C1 segment of cervical spinal cord (tissue), 14 donors: ENCODE data around the gene FRAS1.
"Not testable (repeated sequence)": the region's sequence is repeated elsewhere in the genome, so short reads cannot be mapped to it uniquely, and the experiment has no call there.

Source experiments
- DNase-seq, 14 donors: peaks; one replicate each; lab custom pipeline; 2025; lab: John Stamatoyannopoulos, UW

FRAS1 gene

GRCh38 chr4:78323439-78323838, 266.3 kb downstream of the FRAS1 start:
- DNase-seq, result no peak

DNA sequence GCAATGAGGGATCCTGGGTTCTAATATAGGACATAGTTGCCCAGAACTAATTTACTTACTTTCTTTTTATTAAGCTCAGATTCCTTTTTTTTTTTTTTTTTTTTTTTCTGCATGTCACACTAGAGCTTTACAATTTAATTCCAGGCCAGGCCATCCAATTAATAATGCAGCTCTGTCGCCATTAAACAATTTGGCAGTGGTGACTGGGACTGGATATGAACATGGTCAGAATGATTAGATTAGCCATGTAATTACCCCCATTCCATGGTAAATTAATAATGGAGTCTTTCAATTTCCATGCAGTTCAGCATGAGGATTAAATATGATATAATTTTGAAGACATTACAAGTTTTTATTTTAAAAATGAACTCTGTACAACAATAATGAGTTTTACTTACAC, 267.5 kb downstream of the FRAS1 start:
- no peak for DNase-seq

- no peak for DNase-seq
These were observed 268.4 kb downstream of the FRAS1 start for GRCh38 chr4:78325271-78326157.

DNA sequence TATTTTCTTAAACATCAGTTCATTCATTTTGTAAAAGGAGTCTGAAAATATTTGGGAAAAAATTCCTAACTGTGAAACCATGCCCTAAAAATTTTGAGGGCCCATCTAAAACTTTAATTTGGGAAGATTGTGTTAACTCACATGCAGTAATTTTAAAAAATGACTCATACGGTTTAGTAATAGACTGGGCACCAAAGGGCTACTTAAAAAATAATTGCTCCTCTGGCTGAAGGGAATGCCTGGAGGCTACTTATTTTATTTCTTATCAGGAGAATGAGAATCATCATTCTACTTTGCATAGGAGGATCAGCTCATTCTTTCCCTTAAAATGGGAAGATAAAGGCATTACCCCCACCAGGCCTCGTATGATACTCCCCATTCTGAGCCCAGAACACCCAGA, 271.5 kb downstream of the FRAS1 start:
- DNase-seq, result not testable (repeated sequence)

DNA sequence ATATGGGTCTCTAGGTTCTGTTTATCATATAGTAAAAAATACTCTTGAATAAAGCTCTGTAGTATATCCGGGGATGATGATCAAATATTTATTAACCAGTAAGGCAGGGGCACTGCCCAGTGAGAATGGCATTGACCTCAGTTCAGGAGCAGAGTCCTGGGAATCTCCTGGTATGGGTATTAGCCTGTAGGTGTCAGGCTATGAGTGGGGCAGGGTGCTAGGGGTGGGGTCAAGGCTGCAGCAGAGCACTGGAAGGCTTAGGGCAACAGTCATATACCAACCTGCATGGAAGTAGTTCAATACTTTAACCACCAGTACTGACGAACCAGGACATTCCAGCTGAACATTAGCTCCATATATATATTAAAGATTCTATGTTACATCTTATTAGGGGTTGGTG, 274.1 kb downstream of the FRAS1 start:
- no peak for DNase-seq

DNA sequence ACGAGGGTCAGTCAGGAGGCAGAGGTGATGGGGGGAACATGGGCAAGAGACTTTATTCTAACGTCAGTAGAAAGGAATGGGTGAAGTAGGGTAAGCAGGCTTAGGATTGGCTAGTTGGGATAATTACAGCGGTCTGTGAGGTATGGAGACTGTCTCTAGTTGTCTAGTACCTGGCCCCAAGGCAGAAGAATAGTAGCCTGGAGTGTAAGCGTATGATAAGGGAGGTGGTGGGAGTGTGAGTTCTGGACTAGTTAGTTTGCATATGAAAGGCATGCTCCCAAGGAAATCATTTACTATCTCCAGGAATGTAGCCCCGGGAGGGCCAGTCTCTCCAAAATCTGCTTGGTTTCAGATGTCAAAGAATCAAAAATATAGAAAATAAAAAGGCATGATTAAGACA, 274.8 kb downstream of the FRAS1 start:
- DNase-seq, result no peak

DNA sequence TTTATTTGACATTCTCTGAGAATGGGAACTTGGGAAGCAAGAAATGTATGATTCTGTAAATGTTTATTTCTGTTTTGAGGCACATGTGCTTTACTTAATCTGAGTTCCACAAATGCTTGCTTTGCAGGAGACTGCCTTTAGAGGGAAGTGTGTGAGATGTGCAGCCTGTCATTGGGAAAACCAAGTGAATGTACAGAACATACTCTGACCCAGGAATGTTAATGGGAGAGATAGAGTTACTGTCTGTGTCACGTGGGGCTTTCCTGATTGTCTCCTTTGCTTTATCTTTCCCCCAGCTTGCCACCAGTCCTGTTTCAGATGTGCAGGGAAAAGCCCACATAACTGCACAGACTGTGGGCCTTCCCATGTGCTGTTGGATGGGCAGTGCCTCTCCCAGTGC, 275.9 kb downstream of the FRAS1 start:
- no peak for DNase-seq

GRCh38 chr4:78336093-78336943, 279.2 kb downstream of the FRAS1 start:
- DNase-seq, result no peak

DNA sequence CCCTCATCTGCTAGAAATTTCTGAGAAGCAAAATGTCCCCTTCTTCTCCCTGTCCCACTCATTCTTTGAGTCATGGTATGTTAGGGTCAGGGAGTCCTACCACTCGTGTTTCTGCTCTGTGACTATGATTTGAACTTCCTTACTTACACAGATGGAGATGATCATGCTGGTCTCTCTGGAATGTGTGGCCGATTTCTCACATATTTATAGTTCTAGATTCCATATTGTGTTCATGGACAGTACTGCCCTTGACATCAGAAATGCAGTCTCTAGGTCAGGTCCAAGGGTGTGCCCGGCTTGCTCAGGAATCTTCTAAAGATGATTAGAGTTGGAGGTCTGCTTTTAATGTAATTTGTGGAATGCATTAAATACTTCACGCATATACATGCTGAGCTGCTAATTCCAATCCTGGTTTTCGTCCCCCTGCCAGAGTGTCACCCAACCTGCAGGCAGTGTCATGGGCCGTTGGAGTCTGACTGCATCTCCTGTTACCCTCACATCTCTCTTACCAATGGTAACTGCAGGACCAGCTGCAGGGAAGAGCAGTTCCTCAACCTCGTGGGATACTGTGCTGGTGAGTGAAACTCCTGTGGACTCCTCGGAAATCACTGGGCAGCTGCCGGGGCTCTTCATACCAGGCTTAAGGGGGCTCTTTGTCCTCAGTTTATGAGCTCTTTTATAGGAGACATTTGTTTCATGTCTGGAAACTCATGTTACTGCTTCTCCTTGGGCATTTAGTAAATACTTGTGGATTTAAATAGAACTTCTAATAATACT, 280.3 kb downstream of the FRAS1 start:
- no peak for DNase-seq

DNA sequence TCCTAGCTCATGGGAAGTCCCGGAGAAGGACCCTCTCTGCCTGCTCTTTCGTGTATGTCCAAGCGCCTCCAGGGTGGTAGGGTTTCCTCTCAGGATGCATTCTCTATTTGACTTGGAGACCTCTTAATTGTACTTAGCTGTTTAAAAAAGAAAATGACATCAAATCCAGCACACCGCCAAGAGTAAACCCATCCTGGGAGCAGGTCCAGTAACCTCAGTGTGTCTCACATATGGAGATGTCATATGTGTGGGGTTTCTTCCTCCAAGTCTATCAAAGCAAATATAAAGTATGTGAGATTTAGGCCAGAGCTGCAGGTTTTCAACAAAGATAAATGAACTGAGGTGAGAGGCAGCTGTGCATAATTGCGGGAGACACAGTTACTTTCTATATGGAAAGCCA, 285.0 kb downstream of the FRAS1 start:
- DNase-seq, result no peak

GRCh38 chr4:78343682-78344081, 286.6 kb downstream of the FRAS1 start:
- DNase-seq, result no peak

GRCh38 chr4:78345237-78345636, 288.1 kb downstream of the FRAS1 start:
- no peak for DNase-seq

DNA sequence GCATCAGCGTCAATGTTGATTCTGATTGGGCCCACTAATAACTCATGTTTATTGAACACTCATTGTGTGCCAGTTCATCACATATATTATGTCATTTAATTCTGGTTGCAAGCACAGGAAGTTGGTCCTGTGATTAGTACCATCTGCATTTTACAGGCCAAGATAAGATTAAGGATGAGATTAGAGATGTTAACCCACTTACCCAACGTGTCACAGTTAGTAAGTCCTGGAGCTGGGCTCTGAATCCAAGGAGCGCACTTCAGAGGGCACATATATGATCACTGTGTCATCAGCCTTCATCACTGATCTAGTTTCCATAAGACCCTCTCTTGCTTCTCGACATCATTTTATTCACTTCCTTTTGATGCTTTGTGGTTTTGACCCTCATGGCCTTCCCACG, 289.1 kb downstream of the FRAS1 start:
- no peak for DNase-seq

DNA sequence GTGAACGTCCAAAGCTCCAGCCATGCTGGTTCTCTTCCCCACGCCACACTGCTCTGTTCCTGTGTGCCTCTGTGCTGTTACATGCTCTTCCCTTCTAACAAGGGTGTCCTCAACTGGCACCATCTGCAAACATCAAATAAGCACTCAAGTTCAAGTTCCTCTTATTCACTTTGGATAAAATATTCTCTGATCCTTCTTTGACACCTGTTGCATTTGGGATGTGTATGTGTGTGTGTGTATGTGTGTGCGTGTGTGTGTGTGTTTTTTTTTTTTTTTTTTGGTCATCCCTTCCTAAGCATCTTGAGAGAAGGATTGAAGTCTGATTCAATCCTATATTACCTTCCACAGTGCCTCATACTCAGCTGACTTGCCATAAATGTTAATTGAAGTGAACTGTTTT, 290.4 kb downstream of the FRAS1 start:
- no peak for DNase-seq

DNA sequence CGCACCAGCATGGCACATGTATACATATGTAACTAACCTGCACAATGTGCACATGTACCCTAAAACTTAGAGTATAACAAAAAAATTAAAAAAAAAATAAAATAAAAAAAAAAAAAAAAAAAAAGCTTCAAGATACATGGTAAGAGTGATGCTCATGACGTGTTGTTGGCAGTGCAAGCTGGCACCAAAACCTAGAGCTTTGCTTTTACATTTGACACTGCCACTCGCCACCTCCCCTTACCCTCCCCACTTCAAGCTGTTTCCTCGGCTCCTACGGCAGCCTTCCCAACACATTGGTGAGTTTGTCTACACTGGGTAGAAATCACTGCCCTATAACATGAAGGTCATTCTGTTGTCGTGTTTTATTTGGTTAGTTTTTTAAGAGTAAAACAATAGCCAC, 296.8 kb downstream of the FRAS1 start:
- DNase-seq, result no peak

DNA sequence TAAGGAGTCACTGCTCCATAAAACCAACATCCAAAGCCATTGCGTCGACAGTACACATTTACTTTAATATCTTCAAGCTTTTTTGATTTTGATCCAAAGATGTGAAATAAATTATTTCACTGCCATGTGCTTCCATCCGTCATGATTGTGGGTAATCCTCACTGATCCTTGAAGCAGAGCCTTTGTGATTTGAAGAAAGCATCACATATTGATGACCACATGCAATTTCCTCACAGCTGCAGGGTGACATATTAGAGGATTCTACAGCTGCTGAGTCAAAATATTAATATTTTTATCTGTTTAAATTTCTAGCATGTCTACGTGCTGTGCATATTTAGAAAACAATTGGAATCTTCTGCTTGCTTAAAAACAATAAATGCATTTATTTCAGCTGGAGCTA, 297.7 kb downstream of the FRAS1 start:
- DNase-seq, result no peak

DNA sequence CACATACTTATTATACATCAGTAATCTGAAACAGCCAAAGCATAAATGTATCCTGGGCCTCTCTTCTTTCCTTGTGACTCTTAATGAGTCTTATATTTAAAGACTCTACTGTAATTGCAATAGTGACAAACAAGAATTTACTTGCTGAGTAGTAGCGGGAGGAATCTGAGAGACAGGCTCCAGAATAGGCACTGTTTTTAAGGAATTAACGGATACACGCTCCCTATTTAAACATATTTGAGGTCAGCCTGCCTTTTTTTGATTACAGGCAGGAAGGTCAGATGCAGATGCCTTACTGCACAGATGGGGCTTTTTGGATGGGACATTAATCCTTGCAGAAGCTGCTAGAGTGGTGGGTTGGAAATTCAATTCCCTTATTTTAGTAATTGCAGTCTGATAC, 298.2 kb downstream of the FRAS1 start:
- no peak for DNase-seq

DNA sequence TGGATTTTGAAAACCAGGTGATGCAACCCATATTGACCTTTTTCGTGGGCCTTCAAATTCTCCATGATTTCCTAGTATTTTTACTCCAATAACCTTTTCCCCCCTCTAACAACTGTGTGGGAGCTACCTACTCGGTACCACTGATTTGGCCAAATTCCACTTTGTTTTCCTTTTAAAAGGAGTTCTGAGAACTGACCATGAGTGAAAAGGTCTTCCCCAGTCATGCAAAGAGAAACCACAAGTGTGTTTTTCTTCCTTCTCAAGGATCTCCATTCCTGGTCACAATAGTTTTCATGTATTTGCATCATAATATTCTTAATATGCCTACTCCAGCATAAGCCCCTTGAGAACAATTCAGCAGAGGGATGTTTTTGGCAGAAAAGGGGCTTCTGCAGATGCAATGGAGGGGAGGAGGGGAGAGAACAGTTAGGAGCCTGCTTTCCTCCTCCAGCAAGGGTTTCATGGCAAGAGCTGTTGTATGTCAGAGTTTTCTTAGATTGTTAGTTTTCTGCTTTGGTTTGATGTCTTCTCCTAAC, 299.2 kb downstream of the FRAS1 start:
- no peak for DNase-seq

- no peak for DNase-seq
These were observed 300.0 kb downstream of the FRAS1 start for GRCh38 chr4:78357122-78357521.

GRCh38 chr4:78360466-78360865, 303.3 kb downstream of the FRAS1 start:
- no peak for DNase-seq

GRCh38 chr4:78361621-78362120, 304.5 kb downstream of the FRAS1 start:
- no peak for DNase-seq

DNA sequence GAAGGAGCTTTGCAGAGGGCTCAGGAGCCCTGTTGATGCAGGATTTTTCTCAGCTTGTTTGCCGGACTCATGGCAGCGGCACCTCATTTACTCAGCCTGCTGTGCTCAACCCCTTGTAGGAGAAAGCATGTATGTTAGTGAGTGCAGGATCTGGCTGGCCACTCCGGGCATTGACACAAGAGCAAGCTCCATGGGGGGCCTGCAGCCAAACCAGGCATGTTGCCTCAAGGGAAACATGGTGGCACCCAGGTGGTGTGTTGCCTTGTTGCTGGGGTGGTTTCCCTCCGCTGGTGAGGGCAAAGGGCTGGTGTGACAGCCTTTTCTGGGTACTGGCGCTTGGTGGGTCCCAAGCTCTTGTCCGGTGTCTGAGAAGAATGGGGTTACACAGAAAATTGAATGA, 305.2 kb downstream of the FRAS1 start:
- DNase-seq, result no peak
